ENCODE data around the gene CFAP221.
A peak's percentile ranks its signal among the peaks of the same experiment; 100 is the strongest.

CFAP221 gene

DNA sequence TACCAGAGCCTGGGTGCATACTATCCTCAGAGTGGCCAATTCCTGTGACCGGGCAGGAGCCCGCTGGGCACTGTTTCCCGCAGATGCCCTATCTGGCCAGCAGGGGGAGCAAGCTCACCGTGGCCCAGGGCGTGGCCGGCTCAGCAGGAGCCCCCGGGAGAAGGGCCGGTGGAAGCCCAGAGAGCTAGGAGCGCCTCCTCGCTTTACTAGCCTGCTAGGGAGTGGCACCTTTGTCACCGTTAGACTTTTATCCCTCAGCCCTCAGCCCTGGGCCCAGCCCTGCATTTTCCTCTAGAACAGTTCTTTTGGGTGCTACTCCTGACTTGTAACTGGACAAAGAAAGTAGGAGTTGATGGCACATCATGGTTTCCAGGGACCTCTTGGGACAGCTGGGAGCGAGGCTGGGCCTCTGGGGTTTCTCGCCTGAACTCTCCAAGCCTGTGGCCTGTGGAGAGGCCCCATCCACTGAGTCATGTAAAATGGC, 158.7 kb downstream of the CFAP221 start:
- Histone ChIP-seq H3K27me3 (ENCODE audit: low read length) (no peaks in the 10 kb centered on the region), H3K27ac (ENCODE audit: low read depth, low read length) (no peak overlapping the region), H3K9ac (ENCODE audit: low read length) (no peak overlapping the region), H3K9me3 (ENCODE audit: insufficient read depth, low read length) (no peaks in the 10 kb centered on the region), H3K9me2 (replicated peaks; ENCODE audit: insufficient read depth, low read length) (no peaks in the 10 kb centered on the region), H3K79me2 (ENCODE audit: insufficient read depth, low read length) (no peaks in the 10 kb centered on the region), H3F3A (ENCODE audit: insufficient read depth) (no peaks in the 10 kb centered on the region), H3K36me3 (ENCODE audit: low read length) (no peaks in the 10 kb centered on the region), H3K4me2 (ENCODE audit: low read depth, low read length, poor library complexity, severe bottlenecking) (no peak overlapping the region), H2AFZ (ENCODE audit: low read depth, low read length, severe bottlenecking) (no peak overlapping the region), H3K4me3 (ENCODE audit: insufficient read depth, low read length, poor library complexity, severe bottlenecking) (no peak overlapping the region), H4K20me1 (ENCODE audit: low read depth, low read length) (no peaks in the 10 kb centered on the region)
- TF ChIP-seq, protein P1, sequence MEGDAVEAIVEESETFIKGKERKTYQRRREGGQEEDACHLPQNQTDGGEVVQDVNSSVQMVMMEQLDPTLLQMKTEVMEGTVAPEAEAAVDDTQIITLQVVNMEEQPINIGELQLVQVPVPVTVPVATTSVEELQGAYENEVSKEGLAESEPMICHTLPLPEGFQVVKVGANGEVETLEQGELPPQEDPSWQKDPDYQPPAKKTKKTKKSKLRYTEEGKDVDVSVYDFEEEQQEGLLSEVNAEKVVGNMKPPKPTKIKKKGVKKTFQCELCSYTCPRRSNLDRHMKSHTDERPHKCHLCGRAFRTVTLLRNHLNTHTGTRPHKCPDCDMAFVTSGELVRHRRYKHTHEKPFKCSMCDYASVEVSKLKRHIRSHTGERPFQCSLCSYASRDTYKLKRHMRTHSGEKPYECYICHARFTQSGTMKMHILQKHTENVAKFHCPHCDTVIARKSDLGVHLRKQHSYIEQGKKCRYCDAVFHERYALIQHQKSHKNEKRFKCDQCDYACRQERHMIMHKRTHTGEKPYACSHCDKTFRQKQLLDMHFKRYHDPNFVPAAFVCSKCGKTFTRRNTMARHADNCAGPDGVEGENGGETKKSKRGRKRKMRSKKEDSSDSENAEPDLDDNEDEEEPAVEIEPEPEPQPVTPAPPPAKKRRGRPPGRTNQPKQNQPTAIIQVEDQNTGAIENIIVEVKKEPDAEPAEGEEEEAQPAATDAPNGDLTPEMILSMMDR (IDR thresholded peaks at IDR 0.05; ENCODE audit: insufficient read depth, low read length, poor library complexity, severe bottlenecking), result peak; percentile 94
- TF ChIP-seq EZH2phosphoT487 (conservative IDR thresholded peaks at IDR 0.05; ENCODE audit: low read length), result no peak

- no peaks in the 10 kb centered on the region for H3K27me3 ChIP-seq (ENCODE audit: low read length)
- H3K9ac ChIP-seq (ENCODE audit: low read length), result no peak overlapping the region
- no peaks in the 10 kb centered on the region for H3K9me2 ChIP-seq (replicated peaks; ENCODE audit: insufficient read depth, low read length)
- no peaks in the 10 kb centered on the region for H3K9me3 ChIP-seq (ENCODE audit: insufficient read depth, low read length)
- H3K4me2 ChIP-seq (ENCODE audit: low read depth, low read length, poor library complexity, severe bottlenecking), result no peak overlapping the region
- no peaks in the 10 kb centered on the region for H3K36me3 ChIP-seq (ENCODE audit: low read length)
- H2AFZ ChIP-seq (ENCODE audit: low read depth, low read length, severe bottlenecking), result no peak overlapping the region
- no peak overlapping the region for H3K27ac ChIP-seq (ENCODE audit: low read depth, low read length)
- H4K20me1 ChIP-seq (ENCODE audit: low read depth, low read length), result no peaks in the 10 kb centered on the region
- TF ChIP-seq EZH2phosphoT487 (conservative IDR thresholded peaks at IDR 0.05; ENCODE audit: low read length), result no peak
- TF ChIP-seq, protein P1 (IDR thresholded peaks at IDR 0.05; ENCODE audit: insufficient read depth, low read length, poor library complexity, severe bottlenecking), result no peak
- no peaks in the 10 kb centered on the region for H3F3A ChIP-seq (ENCODE audit: insufficient read depth)
- H3K4me3 ChIP-seq (ENCODE audit: insufficient read depth, low read length, poor library complexity, severe bottlenecking), result no peak overlapping the region
- no peaks in the 10 kb centered on the region for H3K79me2 ChIP-seq (ENCODE audit: insufficient read depth, low read length)
Measured at GRCh38 chr2:119703526-119703925, 159.3 kb downstream of the CFAP221 start.

DNA sequence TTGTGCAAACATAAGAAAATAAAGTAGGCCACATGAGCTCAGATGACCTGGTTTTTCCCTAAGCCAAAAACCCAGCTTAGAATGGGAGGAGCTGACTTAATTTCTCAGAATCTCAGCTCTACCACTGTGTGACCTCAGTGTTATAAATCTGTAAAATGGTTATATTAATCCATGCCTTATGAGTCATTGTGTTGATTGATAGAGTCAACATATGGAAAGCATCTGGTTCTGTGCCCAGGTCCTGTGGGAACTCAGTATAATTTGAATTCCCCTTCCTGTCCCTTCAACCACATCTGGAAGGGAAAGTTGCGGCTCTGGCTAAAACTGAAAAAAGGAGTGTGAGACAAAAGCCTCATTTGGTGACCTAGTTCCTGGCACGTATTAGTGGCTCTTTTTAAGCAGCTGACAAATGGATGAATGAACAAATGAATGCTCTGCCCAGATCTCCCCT, 160.4 kb downstream of the CFAP221 start:
- H2AFZ ChIP-seq (ENCODE audit: low read depth, low read length, severe bottlenecking), result no peak overlapping the region

More for the DNA sequence above, 160.4 kb downstream of the CFAP221 start:
- Histone ChIP-seq H4K20me1 (ENCODE audit: low read depth, low read length) (no peaks in the 10 kb centered on the region), H3K4me3 (ENCODE audit: insufficient read depth, low read length, poor library complexity, severe bottlenecking) (no peak overlapping the region), H3K36me3 (ENCODE audit: low read length) (no peaks in the 10 kb centered on the region), H3K9me2 (replicated peaks; ENCODE audit: insufficient read depth, low read length) (no peaks in the 10 kb centered on the region), H3F3A (ENCODE audit: insufficient read depth) (no peaks in the 10 kb centered on the region), H3K79me2 (ENCODE audit: insufficient read depth, low read length) (no peaks in the 10 kb centered on the region), H3K27me3 (ENCODE audit: low read length) (no peaks in the 10 kb centered on the region), H3K4me2 (ENCODE audit: low read depth, low read length, poor library complexity, severe bottlenecking) (no peak overlapping the region), H3K9ac (ENCODE audit: low read length) (no peak overlapping the region), H3K9me3 (ENCODE audit: insufficient read depth, low read length) (no peaks in the 10 kb centered on the region), H3K27ac (ENCODE audit: low read depth, low read length) (no peak overlapping the region)
- TF ChIP-seq, protein P1 (IDR thresholded peaks at IDR 0.05; ENCODE audit: insufficient read depth, low read length, poor library complexity, severe bottlenecking), result no peak
- no peak for TF ChIP-seq EZH2phosphoT487 (conservative IDR thresholded peaks at IDR 0.05; ENCODE audit: low read length)

Data from SU-DHL-6 (cell line).